ENCODE results near the gene NFKBIE.
A peak's percentile ranks its signal among the peaks of the same experiment; 100 is the strongest.

The NFKBIE gene

DNA sequence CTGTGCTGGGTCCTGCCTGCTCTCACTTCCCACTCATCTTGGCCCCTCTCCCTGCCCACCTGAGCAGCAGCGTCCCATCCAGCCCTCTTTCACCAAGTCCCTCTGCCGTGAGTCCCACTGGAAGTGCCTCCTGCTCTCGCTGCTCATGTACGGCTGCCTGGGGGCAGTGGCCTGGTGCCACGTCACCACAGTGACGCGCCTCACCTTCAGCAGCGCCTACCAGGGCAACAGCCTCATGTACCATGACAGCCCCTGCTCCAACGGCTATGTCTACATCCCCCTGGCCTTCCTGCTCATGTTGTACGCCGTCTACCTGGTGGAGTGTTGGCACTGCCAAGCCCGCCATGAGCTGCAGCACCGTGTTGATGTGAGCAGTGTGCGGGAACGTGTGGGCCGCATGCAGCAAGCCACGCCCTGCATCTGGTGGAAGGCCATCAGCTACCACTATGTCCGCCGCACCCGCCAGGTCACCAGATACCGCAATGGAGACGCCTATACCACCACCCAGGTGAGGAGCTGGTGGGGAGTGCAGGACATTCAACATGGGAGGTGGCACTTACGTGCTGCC is 7.7 kb upstream of the NFKBIE start:
- DNase-seq, result no peak

DNA sequence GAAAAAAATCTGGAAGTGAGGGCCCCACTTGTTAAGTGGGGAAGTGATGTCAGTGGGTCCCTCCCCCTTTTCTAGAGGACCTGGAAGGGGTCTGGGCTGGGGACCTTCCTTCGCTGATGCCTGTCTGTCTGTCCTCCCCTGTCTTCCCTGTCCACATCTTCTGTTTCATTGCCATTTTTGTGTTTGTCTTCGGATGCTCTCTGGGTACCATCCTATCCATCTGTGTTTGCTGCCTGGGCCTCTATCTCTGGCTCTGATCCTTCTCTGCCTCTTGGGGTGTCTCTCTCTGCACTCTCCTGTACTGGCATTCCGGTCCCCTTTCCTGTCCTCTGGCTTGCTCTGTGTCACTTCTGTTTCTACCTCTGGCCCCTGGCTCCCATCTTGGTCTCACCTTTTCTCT is 7.2 kb upstream of the NFKBIE start:
- DNase-seq, result no peak

DNA sequence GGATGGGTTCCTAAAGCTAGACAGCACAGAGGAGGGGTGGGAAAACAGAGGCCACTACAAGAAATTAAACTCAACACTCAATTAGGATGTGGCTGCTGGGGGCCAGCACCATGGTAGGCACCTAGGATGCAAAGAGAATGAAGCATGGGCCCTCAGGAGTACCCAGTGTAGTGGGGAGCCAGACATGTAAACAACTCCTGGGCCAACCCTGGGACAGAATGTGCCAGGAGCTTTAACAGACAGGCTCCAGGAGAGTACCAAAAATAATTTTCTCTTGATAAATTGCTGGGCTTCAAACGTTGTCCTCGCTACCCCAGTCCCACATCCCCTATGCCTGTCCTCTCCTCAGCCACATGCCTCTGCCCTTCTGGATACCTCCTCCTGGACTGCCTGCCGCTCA is 6.6 kb upstream of the NFKBIE start:
- DNase-seq, result no peak

DNA sequence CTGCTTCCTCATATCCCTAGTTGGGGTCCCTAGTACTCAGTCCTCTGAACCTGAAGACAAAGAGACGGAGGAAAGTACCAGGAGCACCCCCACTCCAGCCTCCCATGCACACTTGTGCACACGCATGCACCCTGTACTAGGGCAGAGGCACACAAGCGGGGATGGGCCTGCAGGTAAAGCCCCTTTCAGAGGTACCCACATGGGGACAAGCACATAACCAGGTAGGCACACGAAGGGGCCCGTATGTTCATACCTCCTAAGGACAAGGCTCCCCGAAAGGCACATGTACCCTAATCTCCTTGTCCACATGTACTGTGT is 6.0 kb upstream of the NFKBIE start:
- DNase-seq, result no peak

DNA sequence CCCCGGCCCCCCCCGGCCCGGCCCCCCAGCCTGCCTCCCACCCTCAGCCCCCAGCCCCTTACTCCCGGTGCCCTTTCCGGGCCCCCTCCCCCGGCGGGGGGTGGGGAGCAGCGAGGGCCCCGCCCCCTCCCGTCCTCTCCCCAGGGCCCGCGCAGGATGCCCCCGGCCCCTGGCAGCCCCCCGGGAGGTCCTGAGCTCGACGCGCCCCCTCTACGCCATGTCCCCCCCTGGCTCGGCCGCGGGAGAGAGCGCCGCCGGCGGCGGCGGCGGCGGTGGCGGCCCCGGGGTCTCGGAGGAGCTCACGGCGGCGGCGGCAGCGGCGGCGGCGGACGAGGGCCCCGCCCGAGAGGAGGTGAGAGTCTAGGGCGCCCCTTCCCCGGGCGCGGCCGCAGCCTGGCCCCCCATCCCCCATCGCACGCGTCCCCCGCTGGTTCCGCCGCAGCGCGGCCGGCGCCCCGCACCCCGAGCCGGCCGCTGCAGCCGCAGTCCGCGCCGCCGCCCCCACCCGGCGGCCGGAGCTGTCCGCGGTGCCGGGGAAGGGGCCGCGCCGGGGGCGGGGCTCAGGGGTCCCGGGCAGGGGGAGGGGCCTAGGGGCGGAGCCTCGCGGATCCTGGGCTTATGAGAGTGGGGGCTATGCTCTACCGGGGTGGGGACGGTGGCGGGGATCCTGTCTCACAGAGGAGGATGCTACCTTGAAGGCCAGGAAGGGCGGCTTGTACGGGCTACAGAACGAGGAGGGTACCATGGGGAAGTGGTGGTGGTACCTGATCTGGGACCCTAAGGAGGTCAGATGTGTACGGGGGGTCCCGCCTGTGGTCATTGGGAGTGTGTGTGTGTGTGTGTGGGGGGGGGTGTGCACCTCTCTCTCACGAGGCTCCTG is 5.4 kb upstream of the NFKBIE start:
- DNase-seq, result peak in 6 of 51 donors; percentile 18 to 48 (median 29)

DNA sequence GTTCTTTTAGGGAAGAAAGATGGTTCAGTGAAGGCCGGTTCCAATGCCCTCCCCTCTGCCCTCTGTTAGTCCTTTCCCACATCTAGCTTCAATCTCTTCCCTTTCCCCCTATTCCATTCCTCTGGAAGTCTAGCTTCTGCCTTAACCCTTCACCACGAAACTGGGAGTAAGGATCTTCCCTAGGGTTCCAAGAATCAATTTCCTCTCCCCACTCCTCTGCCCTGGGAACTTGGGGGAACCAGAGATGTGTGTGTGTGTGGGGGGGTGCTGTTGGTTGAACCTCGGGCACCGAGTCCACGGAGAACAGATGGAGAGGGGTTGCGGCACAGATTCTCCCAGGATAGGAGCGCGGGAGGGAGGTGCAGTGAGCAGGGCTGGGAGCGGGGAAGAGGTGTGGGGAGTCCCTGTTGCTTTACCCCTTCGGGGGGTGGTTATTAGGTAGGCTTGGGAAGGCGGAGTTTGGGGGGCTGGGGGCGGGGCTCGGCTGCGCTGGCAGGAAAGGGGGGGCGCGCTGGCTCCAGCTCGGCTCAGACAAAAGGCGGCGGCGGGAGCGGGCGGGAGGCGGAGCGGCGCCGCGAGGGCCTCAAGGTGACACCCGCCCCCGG is 4.7 kb upstream of the NFKBIE start, which contains the start of gene TMEM151B:
TSS of gene TMEM151B (plus strand) at position 530 of the 605 bp plus-strand sequence. CDS start 293 bp downstream, outside the sequence.
- peak in 21 of 51 donors; percentile 8 to 52 (median 32) for DNase-seq

DNA sequence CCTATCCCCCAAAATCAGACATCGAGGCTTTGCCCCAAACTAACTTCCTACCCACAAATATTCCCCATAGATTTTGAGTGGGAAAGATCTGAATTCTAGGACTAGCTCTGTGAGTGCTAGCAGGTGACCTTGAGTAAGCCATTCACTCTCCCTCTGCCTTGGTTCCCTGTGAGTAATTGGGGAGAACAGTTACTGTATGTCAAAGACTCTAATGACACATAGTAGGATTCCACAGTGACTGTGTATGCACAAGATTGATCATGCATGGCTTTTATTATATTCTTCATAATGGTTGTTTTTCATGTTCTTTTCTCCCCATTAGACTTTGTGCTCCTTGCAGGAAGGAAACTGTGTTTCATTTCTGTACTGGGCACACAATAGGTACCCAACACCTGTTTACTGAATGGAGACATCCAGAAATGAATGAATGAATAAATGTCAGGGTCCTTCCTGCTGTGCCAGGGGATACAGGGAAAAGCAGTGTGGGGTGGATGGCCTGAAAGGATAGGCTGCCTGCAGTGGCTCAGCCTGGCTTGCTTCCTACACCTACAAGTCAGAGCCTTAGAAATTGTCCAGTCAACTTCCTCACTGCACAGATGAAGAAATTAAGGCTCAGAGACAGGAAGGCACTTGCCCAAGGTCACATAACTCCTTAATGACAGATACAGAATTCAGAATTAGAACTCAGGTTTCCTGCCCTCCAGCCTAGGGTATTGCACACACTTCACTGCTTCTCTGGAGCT is 4.0 kb upstream of the NFKBIE start:
- DNase-seq, result no peak

DNA sequence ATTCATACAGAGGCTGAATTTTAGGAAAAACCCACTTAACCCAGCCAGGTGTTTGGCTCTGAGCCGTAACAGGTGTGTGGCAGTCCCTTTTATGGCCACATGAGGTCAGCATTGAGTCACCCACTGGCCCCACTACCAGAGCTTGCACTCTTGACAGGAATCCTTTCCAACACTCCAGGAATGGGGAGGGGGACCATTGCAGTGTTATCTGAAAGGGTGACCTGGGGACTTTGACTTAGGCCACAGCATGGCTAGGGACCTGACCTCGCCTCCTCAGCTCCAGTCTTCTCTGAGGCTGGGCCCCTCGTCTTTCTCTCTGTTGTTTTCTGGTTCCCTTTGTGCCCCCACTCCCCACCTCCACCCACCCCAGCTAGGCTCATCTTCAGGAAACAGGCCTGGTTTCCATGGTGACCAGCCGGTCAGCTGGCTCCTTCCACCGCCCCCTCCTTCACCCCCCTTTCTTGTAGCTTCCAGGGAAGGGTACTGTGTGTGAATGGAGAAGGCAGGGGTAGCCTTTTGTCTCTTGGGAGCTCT is 2.8 kb upstream of the NFKBIE start:
- DNase-seq, result peak in 33 of 51 donors; percentile 15 to 64 (median 42)

DNA sequence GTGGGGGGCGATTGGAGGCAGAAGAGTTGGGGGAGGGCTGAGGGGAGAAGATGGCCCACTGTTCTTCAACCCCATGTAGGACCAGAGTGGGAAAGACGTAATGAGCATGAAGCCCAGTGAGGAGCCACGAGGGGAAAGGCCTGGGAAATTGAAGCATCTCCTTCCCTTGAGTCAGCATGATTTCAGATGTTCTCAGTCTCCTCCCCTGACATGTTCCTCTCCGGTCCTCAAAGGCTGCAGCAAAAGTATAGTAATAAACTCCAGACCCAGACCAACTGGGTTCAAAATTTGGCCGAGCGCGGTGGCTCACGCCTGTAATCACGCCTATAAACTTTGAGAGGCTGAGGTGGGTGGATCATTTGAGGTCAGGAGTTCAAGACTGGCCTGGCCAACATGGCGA is 1.9 kb upstream of the NFKBIE start:
- no peak for DNase-seq

DNA sequence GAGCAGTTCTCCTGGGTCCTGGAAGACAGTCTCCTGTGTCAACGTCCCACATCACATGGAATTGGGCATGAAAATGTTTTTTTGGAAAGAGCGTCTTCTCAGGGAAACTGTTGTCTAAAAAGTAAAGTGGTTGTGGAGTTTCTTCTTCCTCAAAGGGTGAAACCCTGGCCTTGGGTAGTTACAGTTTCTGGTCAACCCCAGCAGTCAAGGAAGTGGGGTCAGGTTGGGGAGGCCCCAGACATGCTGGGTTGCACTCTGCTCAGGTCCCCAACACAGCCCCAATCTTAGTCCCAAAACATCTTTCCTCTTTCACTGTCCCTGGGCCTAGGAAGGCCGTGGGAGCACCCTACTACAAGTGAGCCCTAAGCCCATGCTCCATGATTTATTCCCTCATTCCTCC is 996 bp upstream of the NFKBIE start:
- DNase-seq, result no peak

DNA sequence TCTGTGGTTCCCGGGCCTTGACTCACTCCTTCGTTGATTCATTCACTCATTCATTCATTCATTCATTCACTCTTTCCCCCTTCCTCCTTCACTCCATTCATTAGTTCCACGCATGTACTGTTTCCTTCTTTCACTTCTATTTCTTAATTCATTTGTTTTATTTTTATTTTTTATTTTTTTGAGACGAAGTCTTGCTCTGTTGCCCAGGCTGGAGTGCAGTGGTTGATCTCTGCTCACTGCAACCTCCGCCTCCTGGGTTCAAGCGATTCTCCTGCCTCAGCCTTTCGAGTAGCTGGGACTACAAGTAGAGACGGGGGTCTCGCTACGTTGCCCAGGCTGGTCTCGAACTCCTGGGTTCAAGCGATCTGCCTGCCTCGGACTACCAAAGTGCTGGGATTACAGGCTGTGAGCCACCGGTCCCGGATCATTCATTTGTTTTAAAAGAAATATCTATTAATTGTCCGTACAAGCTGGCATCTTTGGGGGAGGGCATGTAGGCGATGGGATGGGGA is 427 bp upstream of the NFKBIE start:
- DNase-seq, result no peak

DNA sequence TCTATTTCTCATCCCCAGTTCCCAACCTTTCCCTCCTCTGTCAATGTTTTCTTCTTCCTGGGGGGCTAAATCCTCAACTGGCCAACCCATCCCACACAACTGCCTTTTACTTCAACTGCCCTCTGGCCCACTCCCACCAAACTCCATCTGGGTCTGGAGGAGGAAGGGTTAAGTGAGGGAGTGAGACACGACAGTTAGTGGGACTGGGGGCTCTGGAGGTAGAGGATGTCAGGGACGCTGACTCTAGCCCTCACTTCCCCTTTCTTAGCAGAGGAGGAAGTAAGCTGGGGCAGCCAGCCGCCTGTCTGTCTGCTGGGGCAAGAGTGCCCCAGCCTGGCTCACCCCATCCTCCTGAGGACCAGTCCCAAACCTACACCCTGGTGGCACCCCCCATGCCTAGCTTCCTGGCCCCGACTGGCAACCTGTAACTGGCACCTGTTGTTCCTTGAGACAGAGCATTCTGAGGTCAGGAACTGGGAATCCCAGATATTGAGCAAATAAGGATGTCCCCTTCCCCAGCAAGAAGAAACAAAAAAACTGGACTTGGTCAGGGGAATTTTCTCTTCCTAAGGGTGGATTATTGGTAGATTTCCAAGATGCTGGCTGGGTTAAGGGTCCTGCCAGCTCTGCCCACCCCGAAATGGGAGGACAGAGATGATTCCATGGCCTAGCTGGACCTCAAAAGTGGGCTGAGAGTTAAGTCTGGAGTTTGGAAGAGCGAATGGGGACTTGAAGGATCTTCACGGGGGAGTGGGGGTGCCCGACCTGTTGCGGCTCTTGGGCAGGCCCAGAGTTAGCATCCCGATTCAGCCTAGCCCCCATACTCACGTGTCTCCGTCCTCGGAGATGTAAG is 971 bp downstream of the NFKBIE start:
- DNase-seq, result peak in 8 of 51 donors; percentile 8 to 43 (median 24)

DNA sequence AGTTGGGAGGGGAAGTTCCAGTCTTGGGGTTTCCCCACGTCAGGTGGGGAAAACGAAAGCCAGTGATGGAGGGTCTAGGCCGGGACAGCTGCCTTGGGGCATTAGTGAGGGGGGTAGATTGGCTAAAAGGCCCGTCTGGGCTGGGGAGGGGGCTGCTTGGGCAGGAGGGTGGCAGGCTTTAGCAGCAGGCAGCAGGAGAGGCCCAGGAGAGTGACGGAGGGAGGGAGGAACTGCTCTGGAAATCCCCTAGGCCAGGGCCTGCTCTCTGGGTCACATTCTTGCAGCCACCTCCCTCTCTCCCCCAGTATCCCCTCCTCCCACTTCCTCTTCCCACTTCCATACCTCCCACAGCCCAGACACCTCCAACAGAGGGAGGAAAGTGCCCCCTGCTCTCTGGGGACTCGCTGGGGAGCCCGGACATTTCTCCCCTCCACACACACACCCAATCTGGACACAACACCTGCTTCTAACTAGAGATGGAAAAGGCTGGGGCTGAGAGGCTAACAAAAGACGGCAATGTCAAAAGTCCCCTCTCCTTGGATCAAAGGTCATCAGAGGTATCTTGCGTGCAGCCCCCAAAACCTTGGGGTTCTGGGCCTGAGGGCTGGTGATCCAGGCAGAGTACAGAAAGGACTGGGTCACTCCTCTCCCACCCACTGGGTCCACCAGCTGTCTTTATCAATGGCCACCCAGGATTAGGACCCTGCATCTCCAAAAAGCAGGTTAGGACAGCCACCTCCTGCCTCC is 1.8 kb downstream of the NFKBIE start:
- DNase-seq, result no peak

DNA sequence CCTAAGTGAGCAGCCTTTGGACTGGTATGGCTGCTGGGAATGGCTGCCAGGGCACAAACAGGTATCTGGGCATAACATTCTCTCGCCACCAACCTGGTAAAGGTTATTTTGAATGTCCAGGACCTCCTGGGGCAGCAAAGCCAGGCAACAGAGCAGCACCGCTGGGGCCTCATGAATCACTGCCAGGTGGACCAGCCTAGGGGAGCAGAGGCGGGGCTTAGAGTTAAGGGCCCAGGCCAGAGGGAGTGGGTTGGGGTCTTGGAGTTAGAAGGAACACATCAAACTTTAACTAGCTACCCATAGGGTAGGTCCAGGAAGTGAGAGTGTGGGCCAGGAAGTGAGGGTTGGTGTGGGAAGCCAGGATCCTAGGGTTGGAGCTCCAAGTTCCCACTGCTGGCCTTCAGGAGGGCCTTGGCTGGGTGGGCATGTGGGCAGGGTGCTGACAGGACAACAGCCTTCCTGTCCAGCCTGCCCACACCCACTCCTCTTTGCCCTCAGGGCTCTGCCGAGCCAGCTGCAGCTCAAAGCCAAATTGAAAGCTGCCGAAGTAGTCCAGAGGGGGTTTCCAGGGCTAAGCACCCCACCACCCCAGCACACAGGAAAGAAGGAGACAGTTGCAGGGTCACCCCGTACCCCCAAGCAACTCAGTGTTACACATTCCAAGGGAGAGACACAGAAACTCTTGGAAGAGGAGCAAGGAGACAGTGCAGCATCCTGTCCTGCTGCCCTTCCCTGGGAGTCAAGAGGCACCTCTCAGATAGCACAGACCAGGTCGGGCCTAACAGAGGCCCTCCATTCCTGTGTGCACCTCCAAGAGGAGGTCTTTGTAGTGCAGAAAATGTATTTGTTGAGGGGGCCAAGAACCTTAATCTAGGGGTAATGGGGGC is 2.6 kb downstream of the NFKBIE start:
- DNase-seq, result no peak

DNA sequence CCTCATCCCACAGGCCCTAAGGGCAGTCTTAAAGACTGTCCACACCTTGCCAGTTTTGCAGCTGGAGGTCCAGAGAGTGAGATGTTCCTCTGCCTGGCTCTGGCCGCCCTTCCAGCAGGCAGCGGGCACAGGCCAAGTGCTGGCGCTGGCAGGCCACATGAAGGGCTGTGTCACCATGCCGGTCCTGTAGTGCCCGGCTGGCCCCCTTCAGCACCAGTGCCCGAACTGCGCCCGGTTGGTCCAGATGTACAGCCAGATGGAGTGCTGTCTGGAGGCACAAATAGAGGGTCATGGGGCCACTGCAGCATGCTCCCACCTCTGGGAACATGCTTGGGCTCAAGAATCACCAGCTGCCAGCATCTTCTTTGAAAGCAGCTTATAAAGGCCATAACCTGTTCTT is 3.8 kb downstream of the NFKBIE start:
- no peak for DNase-seq

DNA sequence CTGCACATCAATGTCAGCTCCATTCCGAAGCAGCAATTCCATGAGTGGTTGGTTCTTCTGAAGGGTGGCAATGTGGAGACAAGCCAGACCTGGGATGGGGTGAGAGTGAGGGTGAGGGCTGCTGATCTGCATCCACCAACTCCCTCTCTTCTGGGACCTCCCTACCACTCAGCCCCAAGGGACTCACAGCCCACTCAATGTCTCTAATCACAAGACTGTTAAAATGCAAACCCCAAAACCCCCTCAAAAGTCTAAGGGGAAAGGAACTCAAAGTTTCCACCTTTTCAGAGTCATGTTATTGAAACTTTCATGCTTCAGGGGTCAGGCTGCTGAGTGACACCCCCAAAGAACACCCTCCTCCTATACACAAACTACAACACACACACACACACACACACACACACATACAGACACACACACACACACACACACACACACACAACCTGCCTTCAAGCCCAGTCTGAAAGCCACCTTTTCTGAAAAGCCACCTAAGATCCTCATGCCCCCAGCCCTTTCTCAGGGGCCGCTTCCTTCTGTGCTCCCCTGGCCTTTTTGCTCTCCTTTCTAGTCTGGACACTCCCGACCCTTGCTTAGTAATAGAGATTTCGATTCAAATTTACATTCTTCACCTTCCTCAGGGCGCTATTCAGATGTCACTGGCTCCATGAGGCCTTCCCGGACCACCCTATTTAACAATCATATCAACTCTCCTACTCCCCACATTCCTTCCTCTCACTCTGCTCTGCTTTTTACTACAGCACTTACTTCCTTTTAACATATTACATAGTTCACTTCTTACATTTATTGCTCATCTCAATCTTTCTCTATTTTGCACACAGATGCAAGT is 4.7 kb downstream of the NFKBIE start:
- DNase-seq, result no peak

DNA sequence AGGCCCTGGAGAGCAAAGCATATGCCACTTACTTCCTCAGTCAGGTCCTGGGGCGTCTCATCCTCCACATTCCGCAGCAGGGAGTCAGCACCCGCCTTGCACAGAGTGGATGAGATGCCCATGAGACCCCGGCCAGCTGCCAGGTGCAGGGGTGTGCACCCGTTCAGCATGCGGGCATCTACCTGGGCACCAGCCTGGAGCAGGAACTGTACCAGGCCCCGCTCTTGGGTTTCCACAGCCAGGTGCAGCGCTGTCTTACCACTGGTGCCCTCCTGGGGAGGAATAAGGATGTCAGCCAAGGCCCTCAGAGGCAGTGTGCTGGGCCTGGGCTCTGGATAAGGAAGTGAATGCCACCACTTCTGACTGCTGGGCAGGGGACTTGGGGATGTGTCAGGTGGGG is 5.3 kb downstream of the NFKBIE start:
- DNase-seq, result no peak

DNA sequence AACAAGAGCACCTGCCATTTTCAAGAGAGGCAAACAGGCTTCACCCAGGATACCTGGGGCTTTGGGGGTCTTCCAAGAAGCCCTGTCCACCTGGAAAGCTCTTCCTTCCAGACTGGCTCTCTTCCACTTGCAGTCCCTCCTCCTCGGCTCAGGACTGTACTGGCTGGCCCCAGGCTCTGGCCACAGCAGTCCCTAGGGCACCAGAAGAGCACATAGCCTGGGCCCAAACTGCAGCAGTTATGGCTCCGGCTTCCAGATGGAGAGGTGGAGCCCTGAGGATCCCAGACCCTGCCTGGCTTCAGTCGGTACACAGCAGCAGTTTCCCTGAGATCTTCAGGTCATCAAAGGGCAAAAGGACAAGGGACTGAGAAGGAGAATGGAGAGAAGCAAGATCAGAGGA is 6.4 kb downstream of the NFKBIE start:
- no peak for DNase-seq
